DLD1 (cell line): Measurements from ENCODE around the gene STARD3.
"Not testable (repeated sequence)": the region's sequence is repeated elsewhere in the genome, so short reads cannot be mapped to it uniquely, and the experiment has no call there.

Experiments used
- in situ Hi-C: cut with HindIII; loops from 2 replicates; pipeline ENCODE4 v1.10.0; 2017; ENCODE audit warnings: low sequenced_read_pairs

The STARD3 gene

GRCh38 chr17:39684369-39685192 lies 47.6 kb downstream of the STARD3 start:
- in situ Hi-C loops: no loop called here

GRCh38 chr17:39687101-39687545 lies 50.2 kb downstream of the STARD3 start:
- in situ Hi-C loops: no loop called here

GRCh38 chr17:39687546-39688474 lies 50.9 kb downstream of the STARD3 start, which contains the start of gene PGAP3:
TSS of gene PGAP3 (minus strand) at chr17:39688057. CDS start at chr17:39688014, 43 bp downstream.
- in situ Hi-C loops: no loop called here

GRCh38 chr17:39688475-39688835 lies 51.5 kb downstream of the STARD3 start:
- in situ Hi-C loops: no loop called here

GRCh38 chr17:39688945-39689344 lies 52.0 kb downstream of the STARD3 start:
- in situ Hi-C loops: no loop called here

GRCh38 chr17:39694593-39694992 lies 57.6 kb downstream of the STARD3 start:
- in situ Hi-C loops: no loop called here

- in situ Hi-C loops: no loop called here
Measured at GRCh38 chr17:39695089-39695474, 58.1 kb downstream of the STARD3 start.

- in situ Hi-C loops: no loop called here
Measured at GRCh38 chr17:39696731-39697130, 59.8 kb downstream of the STARD3 start.

- in situ Hi-C loops: no loop called here
Measured at GRCh38 chr17:39697961-39698360, 61.0 kb downstream of the STARD3 start.

- in situ Hi-C loops: not testable (repeated sequence)
Measured at GRCh38 chr17:39699157-39699817, 62.3 kb downstream of the STARD3 start.

- in situ Hi-C loops: no loop called here
Measured at GRCh38 chr17:39699818-39700147, 62.8 kb downstream of the STARD3 start, which contains the start of gene ERBB2. TSS of gene ERBB2 (plus strand) at chr17:39700064. CDS start at chr17:39700239, 175 bp downstream.

GRCh38 chr17:39700148-39700987 lies 63.4 kb downstream of the STARD3 start:
- in situ Hi-C loops: no loop called here

- in situ Hi-C loops: no loop called here
Measured at GRCh38 chr17:39701012-39701783, 64.3 kb downstream of the STARD3 start.

GRCh38 chr17:39701784-39702422 lies 65.0 kb downstream of the STARD3 start:
- in situ Hi-C loops: no loop called here

GRCh38 chr17:39702901-39703893 lies 66.3 kb downstream of the STARD3 start:
- in situ Hi-C loops: no loop called here

- in situ Hi-C loops: no loop called here
Measured at GRCh38 chr17:39703913-39704312, 67.0 kb downstream of the STARD3 start.

- in situ Hi-C loops: no loop called here
Measured at GRCh38 chr17:39704821-39705551, 68.0 kb downstream of the STARD3 start.
